ENCODE data around the gene UQCC3.
A peak's percentile ranks its signal among the peaks of the same experiment; 100 is the strongest.

UQCC3 gene

GRCh38 chr11:62709247-62710000, 38.0 kb downstream of the UQCC3 start:
- Histone ChIP-seq H3K4me1 (ENCODE audit: insufficient read depth, poor library complexity, severe bottlenecking) (peaks cover 2% of the 10 kb centered on the region), H3K27ac (ENCODE audit: poor library complexity, severe bottlenecking) (peak overlapping the region; percentile 81), H3K36me3 (ENCODE audit: low read depth) (peaks cover 40% of the 10 kb centered on the region), H3K9me3 (ENCODE audit: severe bottlenecking) (no peaks in the 10 kb centered on the region), H3K27me3 (ENCODE audit: insufficient read depth, poor library complexity, severe bottlenecking) (no peaks in the 10 kb centered on the region), H3K4me3 (ENCODE audit: severe bottlenecking) (peak overlapping the region; percentile 41)
- peak; percentile 94 for DNase-seq (ENCODE audit: low spot score)
- no peak for TF ChIP-seq CTCF (IDR thresholded peaks at IDR 0.05; ENCODE audit: poor library complexity, severe bottlenecking)
- ATAC-seq (ENCODE audit: low read depth) = peak; percentile 73

- H3K36me3 ChIP-seq (ENCODE audit: low read depth) = peaks cover 44% of the 10 kb centered on the region
- peak overlapping the region; percentile 81 for H3K27ac ChIP-seq (ENCODE audit: poor library complexity, severe bottlenecking)
- peaks cover 2% of the 10 kb centered on the region for H3K4me1 ChIP-seq (ENCODE audit: insufficient read depth, poor library complexity, severe bottlenecking)
- H3K27me3 ChIP-seq (ENCODE audit: insufficient read depth, poor library complexity, severe bottlenecking) = no peaks in the 10 kb centered on the region
- no peak for DNase-seq (ENCODE audit: low spot score)
- TF ChIP-seq CTCF (IDR thresholded peaks at IDR 0.05; ENCODE audit: poor library complexity, severe bottlenecking) = no peak
- no peak for ATAC-seq (ENCODE audit: low read depth)
- no peaks in the 10 kb centered on the region for H3K9me3 ChIP-seq (ENCODE audit: severe bottlenecking)
- H3K4me3 ChIP-seq (ENCODE audit: severe bottlenecking) = peak overlapping the region; percentile 41
Measured at GRCh38 chr11:62710001-62710345, 38.5 kb downstream of the UQCC3 start.

- peaks cover 66% of the 10 kb centered on the region for H3K36me3 ChIP-seq (ENCODE audit: low read depth)
- TF ChIP-seq CTCF (IDR thresholded peaks at IDR 0.05; ENCODE audit: poor library complexity, severe bottlenecking) = no peak
Measured at GRCh38 chr11:62712276-62712812, 40.9 kb downstream of the UQCC3 start.

GRCh38 chr11:62712861-62713260, 41.4 kb downstream of the UQCC3 start:
- ATAC-seq (ENCODE audit: low read depth) (no peak), DNase-seq (ENCODE audit: low spot score) (no peak)
- H3K27me3 ChIP-seq (ENCODE audit: insufficient read depth, poor library complexity, severe bottlenecking) = no peaks in the 10 kb centered on the region
- H3K4me1 ChIP-seq (ENCODE audit: insufficient read depth, poor library complexity, severe bottlenecking) = no peaks in the 10 kb centered on the region
- H3K27ac ChIP-seq (ENCODE audit: poor library complexity, severe bottlenecking) = no peak overlapping the region
- H3K9me3 ChIP-seq (ENCODE audit: severe bottlenecking) = no peaks in the 10 kb centered on the region
- H3K4me3 ChIP-seq (ENCODE audit: severe bottlenecking) = no peak overlapping the region
- no peak for TF ChIP-seq CTCF (IDR thresholded peaks at IDR 0.05; ENCODE audit: poor library complexity, severe bottlenecking)
- H3K36me3 ChIP-seq (ENCODE audit: low read depth) = peaks cover 71% of the 10 kb centered on the region

More at GRCh38 chr11:62712276-62712812, 40.9 kb downstream of the UQCC3 start:
- no peaks in the 10 kb centered on the region for H3K4me1 ChIP-seq (ENCODE audit: insufficient read depth, poor library complexity, severe bottlenecking)
- no peak overlapping the region for H3K27ac ChIP-seq (ENCODE audit: poor library complexity, severe bottlenecking)
- H3K9me3 ChIP-seq (ENCODE audit: severe bottlenecking) = no peaks in the 10 kb centered on the region
- no peak for ATAC-seq (ENCODE audit: low read depth)
- no peak overlapping the region for H3K4me3 ChIP-seq (ENCODE audit: severe bottlenecking)
- H3K27me3 ChIP-seq (ENCODE audit: insufficient read depth, poor library complexity, severe bottlenecking) = no peaks in the 10 kb centered on the region
- no peak for DNase-seq (ENCODE audit: low spot score)

GRCh38 chr11:62713343-62713742, 41.9 kb downstream of the UQCC3 start:
- H3K27me3 ChIP-seq (ENCODE audit: insufficient read depth, poor library complexity, severe bottlenecking) = no peaks in the 10 kb centered on the region
- no peak overlapping the region for H3K4me3 ChIP-seq (ENCODE audit: severe bottlenecking)
- ATAC-seq (ENCODE audit: low read depth) (no peak), DNase-seq (ENCODE audit: low spot score) (no peak)
- H3K36me3 ChIP-seq (ENCODE audit: low read depth) = peaks cover 76% of the 10 kb centered on the region
- no peaks in the 10 kb centered on the region for H3K4me1 ChIP-seq (ENCODE audit: insufficient read depth, poor library complexity, severe bottlenecking)
- no peaks in the 10 kb centered on the region for H3K9me3 ChIP-seq (ENCODE audit: severe bottlenecking)
- TF ChIP-seq CTCF (IDR thresholded peaks at IDR 0.05; ENCODE audit: poor library complexity, severe bottlenecking) = no peak
- H3K27ac ChIP-seq (ENCODE audit: poor library complexity, severe bottlenecking) = no peak overlapping the region

Measured in RWPE2 (cell line).